Neuronal stem cell (in vitro differentiated cells): ENCODE results near the gene PPIE. TPM values are rescaled to one million over a fixed set of nuclear protein-coding genes. Genes with fewer than 3 reads are reported as not detected.

ENCODE experiments used
- small RNA-seq: library from polyadenylated mRNA; stranded (forward); fragments of <200 nt; extraction: miRNeasy Mini kit (QIAGEN cat#:217004); gene quantifications from one replicate; pipeline ENCODE3, GENCODE V24; 2013; ENCODE audit not compliant: insufficient read depth

PPIE gene

Small RNAs within 50 kb of the gene (small RNA-seq; reads per million reads assigned to genes)
- not detected for gene AL033527.1
- not detected for gene RNU7-121P
